ENCODE results near the gene UBE2M.
A peak's percentile ranks its signal among the peaks of the same experiment; 100 is the strongest.

Gene UBE2M

GRCh38 chr19:58572818-58573657 lies 14.6 kb upstream of the UBE2M start, which contains the start of gene MZF1:
Gene MZF1 (minus strand): TSS chr19:58573335. CDS start chr19:58571389, 1,946 bp downstream.
- TF ChIP-seq GATA3 (IDR thresholded peaks at IDR 0.05; ENCODE audit: low read depth, low read length): no peak
- TF ChIP-seq GATA2 (IDR thresholded peaks at IDR 0.05; ENCODE audit: low read depth, low read length): no peak

- TF ChIP-seq GATA3 (IDR thresholded peaks at IDR 0.05; ENCODE audit: low read depth, low read length) (no peak), GATA2 (IDR thresholded peaks at IDR 0.05; ENCODE audit: low read depth, low read length) (no peak)
Observed at GRCh38 chr19:58572026-58572817, 13.8 kb upstream of the UBE2M start.

- TF ChIP-seq GATA3 (IDR thresholded peaks at IDR 0.05; ENCODE audit: low read depth, low read length) (no peak), GATA2 (IDR thresholded peaks at IDR 0.05; ENCODE audit: low read depth, low read length) (no peak)
Observed at GRCh38 chr19:58571575-58571947, 13.2 kb upstream of the UBE2M start.

GRCh38 chr19:58570770-58571574 lies 12.6 kb upstream of the UBE2M start:
- TF ChIP-seq GATA3 (IDR thresholded peaks at IDR 0.05; ENCODE audit: low read depth, low read length) (no peak), GATA2 (IDR thresholded peaks at IDR 0.05; ENCODE audit: low read depth, low read length) (no peak)

- TF ChIP-seq GATA3 (IDR thresholded peaks at IDR 0.05; ENCODE audit: low read depth, low read length) (no peak), GATA2 (IDR thresholded peaks at IDR 0.05; ENCODE audit: low read depth, low read length) (no peak)
Observed at GRCh38 chr19:58569943-58570670, 11.7 kb upstream of the UBE2M start.

GRCh38 chr19:58569191-58569942 lies 11.0 kb upstream of the UBE2M start:
- TF ChIP-seq GATA2 (IDR thresholded peaks at IDR 0.05; ENCODE audit: low read depth, low read length) (no peak), GATA3 (IDR thresholded peaks at IDR 0.05; ENCODE audit: low read depth, low read length) (no peak)

- TF ChIP-seq GATA2 (IDR thresholded peaks at IDR 0.05; ENCODE audit: low read depth, low read length): no peak
- no peak for TF ChIP-seq GATA3 (IDR thresholded peaks at IDR 0.05; ENCODE audit: low read depth, low read length)
Observed at GRCh38 chr19:58568453-58569130, 10.2 kb upstream of the UBE2M start.

DNA sequence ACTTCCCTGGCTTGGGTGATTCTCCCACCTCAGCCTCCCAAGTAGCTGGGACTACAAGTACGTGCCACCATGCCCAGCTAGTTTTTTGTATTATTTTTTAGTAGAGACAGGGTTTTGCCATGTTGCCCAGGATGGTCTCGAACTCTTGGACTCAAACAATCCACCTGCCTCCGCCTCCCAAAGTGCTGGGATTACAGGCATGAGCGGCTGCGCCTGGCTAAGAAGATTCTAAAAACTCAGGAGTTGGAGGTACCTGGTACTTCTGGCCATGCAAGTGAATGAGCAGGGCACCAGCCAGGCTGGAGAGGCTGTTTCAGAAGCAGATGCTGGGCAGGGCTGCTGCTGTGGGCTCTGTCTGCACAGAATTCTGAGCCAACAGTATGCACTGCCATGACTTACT lies 8.6 kb upstream of the UBE2M start:
- no peak for TF ChIP-seq GATA2 (IDR thresholded peaks at IDR 0.05; ENCODE audit: low read depth, low read length)
- no peak for TF ChIP-seq GATA3 (IDR thresholded peaks at IDR 0.05; ENCODE audit: low read depth, low read length)

- TF ChIP-seq GATA2 (IDR thresholded peaks at IDR 0.05; ENCODE audit: low read depth, low read length): no peak
- TF ChIP-seq GATA3 (IDR thresholded peaks at IDR 0.05; ENCODE audit: low read depth, low read length): no peak
Observed at GRCh38 chr19:58563823-58564222, 5.4 kb upstream of the UBE2M start.

DNA sequence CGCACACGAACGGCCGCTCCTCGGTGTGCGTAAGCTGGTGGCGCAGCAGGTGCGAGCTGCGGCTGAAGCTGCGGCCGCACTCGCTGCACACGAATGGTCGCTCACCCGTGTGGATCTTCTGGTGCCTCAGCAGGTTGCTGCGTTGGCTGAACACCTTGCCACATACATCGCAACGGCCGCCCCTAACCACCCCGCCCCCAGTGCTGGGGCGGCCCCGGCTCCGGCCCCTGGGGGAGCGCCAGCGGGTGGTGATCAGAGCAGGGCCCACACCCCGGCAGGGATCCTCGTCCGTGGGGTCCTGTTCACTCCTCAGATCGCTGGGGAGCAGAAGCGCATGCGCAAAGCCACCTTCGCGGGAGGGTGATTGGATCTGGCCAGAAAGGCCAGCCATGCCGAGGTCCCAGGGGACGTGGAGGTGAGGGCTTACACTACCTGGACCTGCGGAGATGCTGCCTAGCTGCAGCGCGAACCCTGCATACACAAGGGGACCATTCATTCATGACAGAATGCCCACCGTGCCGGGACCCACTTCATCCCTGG lies 4.7 kb upstream of the UBE2M start:
- TF ChIP-seq GATA3 (IDR thresholded peaks at IDR 0.05; ENCODE audit: low read depth, low read length): no peak
- TF ChIP-seq GATA2 (IDR thresholded peaks at IDR 0.05; ENCODE audit: low read depth, low read length): 0 out of 2 replicates have a peak, but pooled peaks have one; percentile 24

GRCh38 chr19:58562122-58563033 lies 4.0 kb upstream of the UBE2M start:
- TF ChIP-seq GATA2 (IDR thresholded peaks at IDR 0.05; ENCODE audit: low read depth, low read length) (no peak), GATA3 (IDR thresholded peaks at IDR 0.05; ENCODE audit: low read depth, low read length) (no peak)
